Neural cell (in vitro differentiated cells): Measurements from ENCODE around the gene KLHL30. TPM values are rescaled to one million over a fixed set of nuclear protein-coding genes. Genes with fewer than 3 reads are reported as not detected.

Source experiments
- H2AFZ ChIP-seq: fragments of 200-600, 300-800 bp; sonication (generic), shearing (Covaris generic); 2 replicates; pipeline ENCODE4 v1.6.0; 2014; ENCODE audit warnings: low read depth, mild to moderate bottlenecking, antibody characterized with exemption, low read length, moderate library complexity
- H3F3A ChIP-seq: fragments of 200-600 bp; shearing (Covaris generic); 2 replicates; pipeline ENCODE4 v1.6.1; 2016; ENCODE audit warnings: mild to moderate bottlenecking, moderate library complexity, mixed read lengths, antibody characterized with exemption, low read length; ENCODE audit not compliant: insufficient read depth, poor library complexity, severe bottlenecking
- H3K27ac ChIP-seq: fragments of 200-600, 300-800 bp; sonication (generic), shearing (Covaris generic); 2 replicates; pipeline ENCODE4 v1.5.1; 2014; ENCODE audit warnings: mild to moderate bottlenecking, low read length, moderate library complexity
- H3K27me3 ChIP-seq: fragments of 300-800, 200-600 bp; sonication (generic), shearing (Covaris generic); 2 replicates; pipeline ENCODE4 v1.6.0; 2014; ENCODE audit warnings: mild to moderate bottlenecking, low read depth, low read length, moderate library complexity; ENCODE audit not compliant: insufficient read depth
- H3K36me3 ChIP-seq: fragments of 300-800, 200-600 bp; sonication (generic), shearing (Covaris generic); 2 replicates; pipeline ENCODE4 v1.5.1; 2014; ENCODE audit warnings: mild to moderate bottlenecking, antibody characterized with exemption, low read length, moderate library complexity; ENCODE audit not compliant: insufficient read depth
- H3K4me2 ChIP-seq: fragments of 300-800, 200-600 bp; sonication (generic), shearing (Covaris generic); 2 replicates; pipeline ENCODE4 v1.6.0; 2014; ENCODE audit warnings: mild to moderate bottlenecking, low read length
- H3K4me3 ChIP-seq: fragments of 300-800, 200-600 bp; sonication (generic), shearing (Covaris generic); 2 replicates; pipeline ENCODE4 v1.5.1; 2014; ENCODE audit warnings: mild to moderate bottlenecking, low read length, moderate library complexity
- H3K79me2 ChIP-seq: fragments of 200-600 bp; shearing (Covaris generic); replicated peaks from 2 replicates; pipeline ENCODE4 v1.6.0; 2014; ENCODE audit warnings: mild to moderate bottlenecking, low read length, moderate library complexity; ENCODE audit not compliant: insufficient read depth
- H3K9ac ChIP-seq: fragments of 300-800, 200-600 bp; sonication (generic), shearing (Covaris generic); 2 replicates; pipeline ENCODE4 v1.6.1; 2016; ENCODE audit warnings: mild to moderate bottlenecking, low read length, mixed read lengths
- H3K9me2 ChIP-seq: fragments of 200-600 bp; shearing (Covaris generic); 2 replicates; pipeline ENCODE4 v1.6.1; 2016; ENCODE audit warnings: mild to moderate bottlenecking, low read length, mixed read lengths; ENCODE audit not compliant: insufficient read depth
- H3K9me3 ChIP-seq: fragments of 200-600, 300-800 bp; sonication (generic), shearing (Covaris generic); 2 replicates; pipeline ENCODE4 v1.6.1; 2016; ENCODE audit warnings: mild to moderate bottlenecking, mixed run types, low read length, moderate library complexity, mixed read lengths
- H4K20me1 ChIP-seq: fragments of 200-600 bp; shearing (Covaris generic); 2 replicates; pipeline ENCODE4 v1.6.1; 2016; ENCODE audit warnings: mild to moderate bottlenecking, mixed run types; ENCODE audit not compliant: insufficient read depth
- EP300 ChIP-seq: fragments of 450-650 bp; conservative IDR thresholded peaks from 2 replicates; pipeline ENCODE4 v1.6.1; 2014; ENCODE audit warnings: antibody characterized with exemption, mild to moderate bottlenecking, moderate library complexity; ENCODE audit not compliant: poor library complexity, severe bottlenecking
- EZH2 ChIP-seq: fragments of 200-600, 300-800 bp; shearing (Covaris generic), sonication (generic); IDR thresholded peaks from 2 replicates; pipeline ENCODE4 v1.6.1; 2014; ENCODE audit warnings: antibody characterized with exemption, low read length, borderline replicate concordance, mild to moderate bottlenecking; ENCODE audit not compliant: insufficient read depth, poor library complexity, severe bottlenecking
- MXI1 ChIP-seq: fragments of 450-650 bp; conservative IDR thresholded peaks from 2 replicates; pipeline ENCODE4 v1.6.1; 2014; ENCODE audit warnings: antibody characterized with exemption, mild to moderate bottlenecking; ENCODE audit not compliant: poor library complexity, severe bottlenecking
- POLR2AphosphoS5 ChIP-seq: IDR thresholded peaks from 2 replicates; pipeline ENCODE4 v1.6.1; 2012
- RAD21 ChIP-seq: fragments of 450-650 bp; conservative IDR thresholded peaks from 2 replicates; pipeline ENCODE4 v1.6.1; 2014; ENCODE audit warnings: antibody characterized with exemption, mild to moderate bottlenecking, moderate library complexity
- SMC3 ChIP-seq: fragments of 450-650 bp; conservative IDR thresholded peaks from 2 replicates; pipeline ENCODE4 v1.6.1; 2014; ENCODE audit warnings: antibody characterized with exemption, mild to moderate bottlenecking, moderate library complexity; ENCODE audit not compliant: poor library complexity
- TAF1 ChIP-seq: IDR thresholded peaks from 2 replicates; pipeline ENCODE4 v1.6.1; 2012; ENCODE audit warnings: low read depth
- polyA plus RNA-seq: library from polyadenylated mRNA; depleted of rRNA; stranded (reverse); fragments of >200 nt; gene quantifications from 2 replicates; pipeline ENCODE4 v1.2.3, GENCODE V29; 2014
- TF ChIP-seq, protein P1 (sequence below): IDR thresholded peaks from 2 replicates; pipeline ENCODE4 v1.6.1; 2012; ENCODE audit warnings: borderline replicate concordance
- TF ChIP-seq, protein P2 (sequence below): fragments of 450-650 bp; IDR thresholded peaks from 2 replicates; pipeline ENCODE4 v1.5.1; 2014; ENCODE audit warnings: antibody characterized with exemption, mild to moderate bottlenecking, moderate library complexity; ENCODE audit not compliant: poor library complexity, severe bottlenecking

KLHL30 gene
- polyA plus RNA-seq, 1 donor from 2014 or later: not detected

DNA sequence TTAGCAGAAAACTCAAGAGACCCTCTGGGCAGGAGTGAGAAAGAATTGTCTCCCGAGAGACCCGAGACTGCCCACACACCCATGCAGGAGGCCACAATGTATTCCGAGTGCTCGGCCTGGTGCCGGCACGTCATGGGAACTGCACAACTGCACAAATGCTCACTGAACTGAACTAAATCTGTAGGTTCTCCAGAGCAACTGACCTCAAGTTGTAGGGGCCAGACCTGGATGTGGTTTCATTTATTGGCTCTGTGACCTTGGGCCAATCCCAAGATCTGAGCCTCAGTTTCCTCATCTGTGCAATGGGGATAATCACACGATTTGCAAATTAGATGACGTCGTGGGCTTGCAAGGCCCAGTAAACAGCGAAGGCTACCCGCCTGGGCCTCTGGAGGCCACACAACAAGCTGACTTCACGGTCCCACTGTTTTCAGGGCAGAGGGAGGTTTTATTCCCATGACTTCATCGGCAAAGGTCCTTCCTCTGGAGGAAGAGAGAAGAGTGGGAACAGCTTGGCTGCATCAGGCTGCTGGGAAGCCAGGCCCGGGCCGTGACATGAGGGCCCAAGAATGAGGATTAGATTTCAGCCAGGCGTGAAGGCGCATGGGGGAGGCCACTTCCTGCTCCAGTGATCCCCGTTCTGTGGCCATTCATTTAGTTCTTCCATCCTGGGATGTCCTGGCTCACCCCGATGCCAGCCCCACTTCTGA, 16.7 kb downstream of the KLHL30 start:
- Histone ChIP-seq H3K9me2 (no peaks in the 10 kb centered on the region), H3K27ac (no peak overlapping the region), H3K27me3 (peaks cover 17% of the 10 kb centered on the region), H3K36me3 (no peaks in the 10 kb centered on the region), H4K20me1 (no peaks in the 10 kb centered on the region), H3K9ac (no peak overlapping the region), H3K4me3 (no peak overlapping the region), H2AFZ (no peak overlapping the region), H3F3A (no peaks in the 10 kb centered on the region), H3K79me2 (no peaks in the 10 kb centered on the region), H3K9me3 (no peaks in the 10 kb centered on the region), H3K4me2 (no peak overlapping the region)
- TF ChIP-seq TAF1 (no peak), POLR2AphosphoS5 (no peak), EP300 (no peak), MXI1 (no peak), SMC3 (no peak), EZH2 (no peak)
- TF ChIP-seq, protein P1, sequence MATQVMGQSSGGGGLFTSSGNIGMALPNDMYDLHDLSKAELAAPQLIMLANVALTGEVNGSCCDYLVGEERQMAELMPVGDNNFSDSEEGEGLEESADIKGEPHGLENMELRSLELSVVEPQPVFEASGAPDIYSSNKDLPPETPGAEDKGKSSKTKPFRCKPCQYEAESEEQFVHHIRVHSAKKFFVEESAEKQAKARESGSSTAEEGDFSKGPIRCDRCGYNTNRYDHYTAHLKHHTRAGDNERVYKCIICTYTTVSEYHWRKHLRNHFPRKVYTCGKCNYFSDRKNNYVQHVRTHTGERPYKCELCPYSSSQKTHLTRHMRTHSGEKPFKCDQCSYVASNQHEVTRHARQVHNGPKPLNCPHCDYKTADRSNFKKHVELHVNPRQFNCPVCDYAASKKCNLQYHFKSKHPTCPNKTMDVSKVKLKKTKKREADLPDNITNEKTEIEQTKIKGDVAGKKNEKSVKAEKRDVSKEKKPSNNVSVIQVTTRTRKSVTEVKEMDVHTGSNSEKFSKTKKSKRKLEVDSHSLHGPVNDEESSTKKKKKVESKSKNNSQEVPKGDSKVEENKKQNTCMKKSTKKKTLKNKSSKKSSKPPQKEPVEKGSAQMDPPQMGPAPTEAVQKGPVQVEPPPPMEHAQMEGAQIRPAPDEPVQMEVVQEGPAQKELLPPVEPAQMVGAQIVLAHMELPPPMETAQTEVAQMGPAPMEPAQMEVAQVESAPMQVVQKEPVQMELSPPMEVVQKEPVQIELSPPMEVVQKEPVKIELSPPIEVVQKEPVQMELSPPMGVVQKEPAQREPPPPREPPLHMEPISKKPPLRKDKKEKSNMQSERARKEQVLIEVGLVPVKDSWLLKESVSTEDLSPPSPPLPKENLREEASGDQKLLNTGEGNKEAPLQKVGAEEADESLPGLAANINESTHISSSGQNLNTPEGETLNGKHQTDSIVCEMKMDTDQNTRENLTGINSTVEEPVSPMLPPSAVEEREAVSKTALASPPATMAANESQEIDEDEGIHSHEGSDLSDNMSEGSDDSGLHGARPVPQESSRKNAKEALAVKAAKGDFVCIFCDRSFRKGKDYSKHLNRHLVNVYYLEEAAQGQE: no peak
- TF ChIP-seq, protein P2, sequence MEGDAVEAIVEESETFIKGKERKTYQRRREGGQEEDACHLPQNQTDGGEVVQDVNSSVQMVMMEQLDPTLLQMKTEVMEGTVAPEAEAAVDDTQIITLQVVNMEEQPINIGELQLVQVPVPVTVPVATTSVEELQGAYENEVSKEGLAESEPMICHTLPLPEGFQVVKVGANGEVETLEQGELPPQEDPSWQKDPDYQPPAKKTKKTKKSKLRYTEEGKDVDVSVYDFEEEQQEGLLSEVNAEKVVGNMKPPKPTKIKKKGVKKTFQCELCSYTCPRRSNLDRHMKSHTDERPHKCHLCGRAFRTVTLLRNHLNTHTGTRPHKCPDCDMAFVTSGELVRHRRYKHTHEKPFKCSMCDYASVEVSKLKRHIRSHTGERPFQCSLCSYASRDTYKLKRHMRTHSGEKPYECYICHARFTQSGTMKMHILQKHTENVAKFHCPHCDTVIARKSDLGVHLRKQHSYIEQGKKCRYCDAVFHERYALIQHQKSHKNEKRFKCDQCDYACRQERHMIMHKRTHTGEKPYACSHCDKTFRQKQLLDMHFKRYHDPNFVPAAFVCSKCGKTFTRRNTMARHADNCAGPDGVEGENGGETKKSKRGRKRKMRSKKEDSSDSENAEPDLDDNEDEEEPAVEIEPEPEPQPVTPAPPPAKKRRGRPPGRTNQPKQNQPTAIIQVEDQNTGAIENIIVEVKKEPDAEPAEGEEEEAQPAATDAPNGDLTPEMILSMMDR: no peak

DNA sequence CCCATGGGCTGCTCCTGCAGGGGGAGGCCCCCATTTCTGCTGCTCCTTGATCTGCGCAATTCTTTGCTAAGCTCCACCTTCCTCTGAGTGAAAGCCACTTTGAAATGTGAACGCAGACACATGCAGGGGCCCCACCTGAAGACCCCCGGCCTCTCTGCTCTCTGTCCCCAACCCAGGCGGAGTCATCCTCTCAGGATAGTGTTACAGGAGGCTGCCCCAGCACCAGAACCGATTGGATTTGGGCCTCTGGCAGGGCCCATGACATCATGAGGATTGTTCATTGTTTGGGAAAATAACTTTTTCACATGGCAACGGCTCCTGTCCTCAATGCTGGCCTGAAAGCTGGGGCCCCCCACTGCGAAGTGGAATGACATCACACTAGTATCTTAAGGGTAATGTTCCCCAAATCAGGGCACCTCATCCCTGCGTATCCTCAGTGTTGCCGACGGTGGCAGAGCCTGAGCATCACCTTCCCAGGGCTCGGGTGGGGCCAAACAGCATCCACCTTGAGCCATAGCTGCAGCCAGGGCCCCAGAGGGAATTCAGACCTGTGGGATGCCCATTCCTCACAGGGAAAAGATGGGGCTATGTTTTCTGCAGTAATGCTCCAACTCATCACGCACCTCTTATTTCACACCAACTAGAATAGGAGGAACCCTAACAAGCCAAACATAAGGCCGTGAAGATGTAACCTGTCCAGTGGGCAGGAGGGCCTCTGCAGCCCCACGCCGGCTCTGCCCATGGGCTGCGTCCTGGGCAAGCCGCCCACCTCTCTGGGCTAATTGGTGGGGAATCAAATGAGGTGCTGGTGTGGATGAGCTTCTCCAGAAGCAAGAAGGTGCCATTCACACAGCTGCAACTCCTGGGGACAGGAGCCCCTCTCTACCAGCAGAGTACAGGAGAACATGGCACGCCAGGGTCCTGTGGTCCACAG, 17.6 kb downstream of the KLHL30 start:
- peaks cover 25% of the 10 kb centered on the region for H3K27me3 ChIP-seq
- H3K9ac ChIP-seq: no peak overlapping the region
- H3K79me2 ChIP-seq: no peaks in the 10 kb centered on the region
- no peaks in the 10 kb centered on the region for H3K9me3 ChIP-seq
- H3K4me2 ChIP-seq: no peak overlapping the region
- no peak overlapping the region for H3K4me3 ChIP-seq
- H3F3A ChIP-seq: no peaks in the 10 kb centered on the region
- no peaks in the 10 kb centered on the region for H3K9me2 ChIP-seq
- TF ChIP-seq, protein P1: no peak
- TF ChIP-seq, protein P2: no peak
- TF ChIP-seq EP300 (no peak), RAD21 (no peak), EZH2 (no peak), SMC3 (no peak), POLR2AphosphoS5 (no peak), TAF1 (no peak), MXI1 (no peak)
- H4K20me1 ChIP-seq: no peaks in the 10 kb centered on the region
- no peaks in the 10 kb centered on the region for H3K36me3 ChIP-seq
- no peak overlapping the region for H3K27ac ChIP-seq
- no peak overlapping the region for H2AFZ ChIP-seq
